Breast epithelium (tissue), 3 donors: Measurements from ENCODE around the gene ARFGAP1.

ENCODE experiments used
- POLR2A ChIP-seq: fragments of 450-650 bp; IDR thresholded peaks from one replicate; pipeline ENCODE4 v1.6.1; 2016; ENCODE audit warnings: antibody characterized with exemption, mild to moderate bottlenecking, moderate library complexity
- POLR2AphosphoS5 ChIP-seq, 3 donors: sonication (generic); formaldehyde crosslinking; IDR thresholded peaks; one replicate each; pipeline ENCODE4 v1.6.1; 2017; ENCODE audit warnings: antibody characterized with exemption in 3 of 3
- TF ChIP-seq, protein P1 (sequence below), 3 donors: fragments of 450-650 bp; IDR thresholded peaks; one replicate each; pipeline ENCODE4 v1.5.1; 2016 to 2017; ENCODE audit warnings: antibody characterized with exemption in 3 of 3, mild to moderate bottlenecking in 3 of 3, moderate library complexity in 3 of 3

DNA sequence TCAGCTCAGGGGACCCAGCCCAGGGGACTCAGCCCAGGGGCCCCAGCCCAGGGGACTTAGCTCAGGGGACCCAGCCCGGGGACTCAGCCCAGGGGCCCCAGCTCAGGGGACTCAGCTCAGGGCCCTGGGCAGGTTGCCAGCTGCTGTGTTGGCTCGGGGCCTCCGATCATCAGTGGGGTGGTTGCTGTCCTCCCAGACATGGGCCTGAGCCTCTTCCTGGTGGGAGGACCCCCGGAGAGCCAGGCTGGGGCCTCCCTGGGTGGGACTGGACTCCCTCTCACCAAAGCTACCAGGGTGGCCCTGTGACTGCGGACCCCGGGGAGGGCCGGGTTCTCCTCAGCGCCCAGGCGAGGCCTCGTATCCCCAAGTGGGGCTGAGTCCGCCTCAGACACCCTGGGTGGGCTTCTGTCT, 24.8 kb downstream of the ARFGAP1 start:
- TF ChIP-seq, protein P1, sequence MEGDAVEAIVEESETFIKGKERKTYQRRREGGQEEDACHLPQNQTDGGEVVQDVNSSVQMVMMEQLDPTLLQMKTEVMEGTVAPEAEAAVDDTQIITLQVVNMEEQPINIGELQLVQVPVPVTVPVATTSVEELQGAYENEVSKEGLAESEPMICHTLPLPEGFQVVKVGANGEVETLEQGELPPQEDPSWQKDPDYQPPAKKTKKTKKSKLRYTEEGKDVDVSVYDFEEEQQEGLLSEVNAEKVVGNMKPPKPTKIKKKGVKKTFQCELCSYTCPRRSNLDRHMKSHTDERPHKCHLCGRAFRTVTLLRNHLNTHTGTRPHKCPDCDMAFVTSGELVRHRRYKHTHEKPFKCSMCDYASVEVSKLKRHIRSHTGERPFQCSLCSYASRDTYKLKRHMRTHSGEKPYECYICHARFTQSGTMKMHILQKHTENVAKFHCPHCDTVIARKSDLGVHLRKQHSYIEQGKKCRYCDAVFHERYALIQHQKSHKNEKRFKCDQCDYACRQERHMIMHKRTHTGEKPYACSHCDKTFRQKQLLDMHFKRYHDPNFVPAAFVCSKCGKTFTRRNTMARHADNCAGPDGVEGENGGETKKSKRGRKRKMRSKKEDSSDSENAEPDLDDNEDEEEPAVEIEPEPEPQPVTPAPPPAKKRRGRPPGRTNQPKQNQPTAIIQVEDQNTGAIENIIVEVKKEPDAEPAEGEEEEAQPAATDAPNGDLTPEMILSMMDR (IDR thresholded peaks at IDR 0.05): no peak
- no peak for TF ChIP-seq POLR2A
- no peak for TF ChIP-seq POLR2AphosphoS5 (IDR thresholded peaks at IDR 0.05)
